Gastroesophageal sphincter (tissue), 4 donors: ENCODE results near the gene ART5. TPM values are rescaled to one million over a fixed set of nuclear protein-coding genes. Genes with fewer than 3 reads are reported as not detected.

Source experiments
- ATAC-seq: fragments of 150-250 bp; one replicate; pipeline ENCODE4 v1.9.1; 2016; ENCODE audit warnings: mild to moderate bottlenecking, moderate library complexity
- H3K27ac ChIP-seq, 4 donors: fragments of 200-600 bp; sonication (generic) in 3 of 4; 1 replicate in 3 of 4; 2 replicates in 1 of 4; pipeline ENCODE4 v1.5.1; 2016 to 2019
- H3K27me3 ChIP-seq: fragments of 200-600 bp; sonication (generic); one replicate; pipeline ENCODE4 v1.5.1; 2019
- H3K36me3 ChIP-seq, 2 donors: fragments of 200-600 bp; sonication (generic); one replicate each; pipeline ENCODE4 v1.5.1; 2019; ENCODE audit warnings: control low read depth in 1 of 2
- H3K4me1 ChIP-seq, 3 donors: fragments of 200-600 bp; sonication (generic); 1 replicate in 2 of 3; 2 replicates in 1 of 3; pipeline ENCODE4 v1.5.1; 2016 to 2019; ENCODE audit warnings: control low read depth in 2 of 3
- H3K4me3 ChIP-seq, 2 donors: fragments of 200-600 bp; sonication (generic); one replicate each; pipeline ENCODE4 v1.5.1; 2019; ENCODE audit warnings: mild to moderate bottlenecking in 1 of 2, moderate library complexity in 1 of 2
- H3K9me3 ChIP-seq, 3 donors: fragments of 200-600 bp; sonication (generic); one replicate each; pipeline ENCODE4 v1.5.1; 2017 to 2019; ENCODE audit warnings: control low read depth in 2 of 3
- EP300 ChIP-seq: sonication (generic); formaldehyde crosslinking; IDR thresholded peaks from one replicate; pipeline ENCODE4 v1.6.1; 2017; ENCODE audit warnings: antibody characterized with exemption, mild to moderate bottlenecking
- POLR2A ChIP-seq, 2 donors: fragments of 450-650 bp; IDR thresholded peaks; one replicate each; pipeline ENCODE4 v1.6.1; 2017; ENCODE audit warnings: antibody characterized with exemption in 2 of 2, mild to moderate bottlenecking in 2 of 2, moderate library complexity in 1 of 2
- POLR2AphosphoS5 ChIP-seq: sonication (generic); formaldehyde crosslinking; IDR thresholded peaks from one replicate; pipeline ENCODE4 v1.6.1; 2017; ENCODE audit warnings: antibody characterized with exemption
- WGBS, 2 donors: methylation state at CpG; one replicate each; pipeline ENCODE4 v1.1.5; 2018; ENCODE audit warnings: low coverage in 1 of 2; 5-methylcytosine and 5-hydroxymethylcytosine counted together
- total RNA-seq, 4 donors: library from RNA; depleted of rRNA; stranded (reverse); fragments of >200 nt; gene quantifications; one replicate each; pipeline ENCODE4 v1.1.0, GENCODE V29; 2016
- TF ChIP-seq, protein P1 (sequence below), 4 experiments: fragments of 200-600 bp in 2 of 4; fragments of 450-650 bp in 2 of 4; sonication (generic) in 1 of 4; IDR thresholded peaks; one replicate each; pipeline ENCODE4 v1.5.1; 2017 to 2019; ENCODE audit warnings: antibody characterized with exemption in 4 of 4, mild to moderate bottlenecking in 2 of 4, moderate library complexity in 2 of 4

Gene ART5
- total RNA-seq, 4 donors from 2014 or later: 0.27 TPM; not detected in 3

DNA sequence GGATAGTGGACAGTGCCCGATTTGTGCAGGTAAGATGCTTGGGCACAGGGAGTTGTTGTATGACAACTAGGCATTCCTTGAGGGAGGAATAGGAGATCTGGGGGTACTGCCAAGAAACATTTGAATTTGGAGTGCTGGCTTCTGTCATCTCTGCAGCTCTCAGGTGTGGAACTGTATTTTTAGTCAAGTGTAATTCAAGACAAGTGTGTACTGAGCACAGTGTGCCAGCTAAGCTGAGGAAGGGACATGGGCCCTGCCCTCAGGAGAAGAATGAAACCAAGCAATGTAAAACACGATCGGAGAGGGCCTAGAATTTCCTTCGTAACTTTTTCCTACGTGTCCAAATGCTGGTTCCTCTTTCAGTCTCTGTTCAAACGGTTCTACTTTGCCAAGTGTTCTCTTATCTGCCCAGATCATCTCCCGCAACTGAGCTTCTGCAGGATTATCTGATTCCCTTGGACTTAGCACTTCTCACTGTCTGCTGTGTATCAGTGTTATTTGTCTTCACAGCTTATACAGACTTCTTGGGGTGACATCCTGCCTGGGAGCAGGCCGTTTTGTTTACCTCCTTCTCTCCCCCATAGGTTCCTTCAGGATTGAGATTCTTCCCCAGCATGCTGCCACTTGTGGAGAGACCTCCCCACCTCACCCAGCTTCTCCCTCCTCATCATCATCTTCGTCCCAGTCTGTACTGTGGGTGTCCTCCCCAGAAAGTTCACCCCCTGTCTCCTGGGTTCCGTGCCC is 27.6 kb downstream of the ART5 start:
- TF ChIP-seq EP300: no peak
- no peak for TF ChIP-seq POLR2AphosphoS5
- TF ChIP-seq, protein P1, sequence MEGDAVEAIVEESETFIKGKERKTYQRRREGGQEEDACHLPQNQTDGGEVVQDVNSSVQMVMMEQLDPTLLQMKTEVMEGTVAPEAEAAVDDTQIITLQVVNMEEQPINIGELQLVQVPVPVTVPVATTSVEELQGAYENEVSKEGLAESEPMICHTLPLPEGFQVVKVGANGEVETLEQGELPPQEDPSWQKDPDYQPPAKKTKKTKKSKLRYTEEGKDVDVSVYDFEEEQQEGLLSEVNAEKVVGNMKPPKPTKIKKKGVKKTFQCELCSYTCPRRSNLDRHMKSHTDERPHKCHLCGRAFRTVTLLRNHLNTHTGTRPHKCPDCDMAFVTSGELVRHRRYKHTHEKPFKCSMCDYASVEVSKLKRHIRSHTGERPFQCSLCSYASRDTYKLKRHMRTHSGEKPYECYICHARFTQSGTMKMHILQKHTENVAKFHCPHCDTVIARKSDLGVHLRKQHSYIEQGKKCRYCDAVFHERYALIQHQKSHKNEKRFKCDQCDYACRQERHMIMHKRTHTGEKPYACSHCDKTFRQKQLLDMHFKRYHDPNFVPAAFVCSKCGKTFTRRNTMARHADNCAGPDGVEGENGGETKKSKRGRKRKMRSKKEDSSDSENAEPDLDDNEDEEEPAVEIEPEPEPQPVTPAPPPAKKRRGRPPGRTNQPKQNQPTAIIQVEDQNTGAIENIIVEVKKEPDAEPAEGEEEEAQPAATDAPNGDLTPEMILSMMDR (IDR thresholded peaks at IDR 0.05): no peak
- no peak for TF ChIP-seq POLR2A (IDR thresholded peaks at IDR 0.05)
- H3K4me1 ChIP-seq: no peaks in the 10 kb centered on the region
- no peaks in the 10 kb centered on the region for H3K9me3 ChIP-seq
- H3K27ac ChIP-seq: no peak overlapping the region
- no peak for ATAC-seq
- WGBS, 2 donors: 64 to 69% methylated on average over 7 to 9 of the region's 10 CpGs
- no peak overlapping the region for H3K4me3 ChIP-seq
- H3K27me3 ChIP-seq: no peaks in the 10 kb centered on the region
- no peaks in the 10 kb centered on the region for H3K36me3 ChIP-seq

GRCh38 chr11:3611976-3612678 is 29.7 kb downstream of the ART5 start:
- Histone ChIP-seq H3K9me3 (no peaks in the 10 kb centered on the region), H3K36me3 (no peaks in the 10 kb centered on the region), H3K4me1 (no peaks in the 10 kb centered on the region), H3K4me3 (no peak overlapping the region), H3K27ac (no peak overlapping the region), H3K27me3 (no peaks in the 10 kb centered on the region)
- no peak for ATAC-seq
- 71 to 95% methylated on average over 3 of the region's 3 CpGs for WGBS, 2 donors
- TF ChIP-seq POLR2A (IDR thresholded peaks at IDR 0.05): no peak
- TF ChIP-seq, protein P1 (IDR thresholded peaks at IDR 0.05): no peak

DNA sequence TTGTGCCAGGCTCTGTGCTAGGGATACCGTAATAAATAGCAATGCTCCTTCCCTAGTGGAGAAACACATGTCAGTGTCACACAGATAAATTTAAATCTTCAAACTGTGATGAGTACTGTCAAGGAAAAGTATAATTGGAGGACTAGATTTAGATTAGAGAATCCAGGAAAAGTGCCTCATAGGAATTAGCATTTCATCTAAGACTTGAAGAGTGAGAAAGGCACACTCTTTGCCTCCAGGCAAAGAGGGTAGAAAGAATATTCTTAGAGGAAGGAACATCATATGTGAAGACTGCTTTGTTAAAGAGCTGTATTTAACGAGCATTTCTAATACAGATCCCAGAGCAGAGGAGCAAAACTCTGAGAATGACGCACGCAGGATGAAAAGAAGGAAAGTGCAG is 30.9 kb downstream of the ART5 start:
- Histone ChIP-seq H3K4me3 (no peak overlapping the region), H3K9me3 (no peaks in the 10 kb centered on the region), H3K4me1 (no peaks in the 10 kb centered on the region), H3K27ac (no peak overlapping the region), H3K36me3 (no peaks in the 10 kb centered on the region), H3K27me3 (no peaks in the 10 kb centered on the region)
- 72 to 81% methylated on average over 4 of the region's 4 CpGs for WGBS, 2 donors
- TF ChIP-seq, protein P1 (IDR thresholded peaks at IDR 0.05): no peak
- TF ChIP-seq POLR2AphosphoS5 (no peak), POLR2A (IDR thresholded peaks at IDR 0.05) (no peak), EP300 (no peak)
- ATAC-seq: no peak

DNA sequence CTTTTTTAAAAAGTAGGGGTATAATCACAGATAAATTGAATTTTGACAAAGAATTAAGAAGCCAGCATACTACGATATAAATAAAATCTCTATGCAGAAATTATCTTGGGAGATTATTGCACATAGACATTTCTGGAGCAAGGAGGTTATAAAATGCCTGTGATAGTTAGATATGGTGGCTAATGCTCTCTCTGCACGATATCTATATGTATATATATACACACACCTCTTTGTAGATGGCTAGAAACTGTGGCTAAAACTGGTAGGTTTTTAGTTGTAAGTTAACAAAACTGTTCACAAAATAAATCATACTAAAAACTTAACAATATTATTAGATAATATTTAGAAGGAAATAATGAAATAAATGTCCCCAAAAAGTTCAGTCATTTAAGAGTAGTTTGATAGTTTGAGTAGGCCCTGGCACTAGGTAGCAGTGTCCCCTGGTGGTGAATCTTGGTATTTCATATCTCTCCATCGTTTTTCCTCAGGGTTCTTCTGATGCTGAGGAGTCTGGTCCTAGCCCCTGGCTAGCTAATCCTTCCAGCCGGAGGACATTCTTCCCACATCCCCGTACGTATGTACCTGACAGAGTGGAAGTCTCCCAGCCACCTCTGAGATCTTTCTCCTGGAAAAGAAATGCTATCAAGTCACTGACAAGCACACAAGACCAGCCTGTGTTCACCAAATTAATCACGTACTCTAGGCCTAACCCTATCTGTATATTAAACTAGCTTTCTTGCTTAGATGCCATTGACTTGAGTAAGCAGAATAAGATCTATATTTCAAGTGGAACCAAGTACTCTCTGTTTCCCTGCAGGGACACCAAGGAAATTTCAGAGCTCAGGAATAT is 32.2 kb downstream of the ART5 start:
- 56 to 66% methylated on average over 5 to 6 of the region's 7 CpGs for WGBS, 2 donors
- no peaks in the 10 kb centered on the region for H3K9me3 ChIP-seq
- no peaks in the 10 kb centered on the region for H3K4me1 ChIP-seq
- no peaks in the 10 kb centered on the region for H3K36me3 ChIP-seq
- no peak overlapping the region for H3K4me3 ChIP-seq
- no peak overlapping the region for H3K27ac ChIP-seq
- peak; percentile 36 for ATAC-seq
- TF ChIP-seq, protein P1 (IDR thresholded peaks at IDR 0.05): peak; percentile 51 to 80 (median 70)
- TF ChIP-seq EP300: no peak
- no peaks in the 10 kb centered on the region for H3K27me3 ChIP-seq
